Sigmoid colon (tissue), 4 donors: ENCODE data around the gene GSTCD.

Source experiments
- CTCF ChIP-seq, 4 experiments: fragments of 450-650 bp in 3 of 4; fragments of 200-600 bp in 1 of 4; IDR thresholded peaks; one replicate each; pipeline ENCODE4 v1.5.1; 2016 to 2019; ENCODE audit warnings: antibody characterized with exemption in 4 of 4, mild to moderate bottlenecking in 3 of 4, moderate library complexity in 2 of 4
- EP300 ChIP-seq, 4 donors: sonication (generic); formaldehyde crosslinking; IDR thresholded peaks; one replicate each; pipeline ENCODE4 v1.6.1; 2017; ENCODE audit warnings: antibody characterized with exemption in 4 of 4
- POLR2A ChIP-seq, 2 donors: fragments of 450-650 bp; IDR thresholded peaks; one replicate each; pipeline ENCODE4 v1.6.1; 2016; ENCODE audit warnings: antibody characterized with exemption in 2 of 2, mild to moderate bottlenecking in 2 of 2, moderate library complexity in 2 of 2

- TF ChIP-seq CTCF (IDR thresholded peaks at IDR 0.05) (no peak), EP300 (IDR thresholded peaks at IDR 0.05) (no peak), POLR2A (IDR thresholded peaks at IDR 0.05) (no peak)
Measured at GRCh38 chr4:105755375-105755774, 46.8 kb downstream of the GSTCD start.
